Keratinocyte (primary cell): ENCODE data around the gene ANKRD44. TPM values are rescaled to one million over a fixed set of nuclear protein-coding genes. Genes with fewer than 3 reads are reported as not detected.

Source experiments
- DNase-seq: peaks from one replicate; pipeline ENCODE4 v3.0.0-alpha.2; 2011; ENCODE audit warnings: low read depth, missing footprints, low spot score
- FAIRE-seq: peaks from 2 replicates; lab custom pipeline; 2011; peaks lifted over from hg19 to GRCh38; lab: Jason Lieb, UNC
- H2AFZ ChIP-seq: 2 replicates; pipeline ENCODE4 v1.6.0; 2012; ENCODE audit warnings: low read length, control low read depth, inconsistent platforms; ENCODE audit not compliant: control insufficient read depth
- H3K27ac ChIP-seq: 2 replicates; pipeline ENCODE4 v1.5.1; 2011; ENCODE audit warnings: low read length; ENCODE audit not compliant: control insufficient read depth, insufficient read depth
- H3K27me3 ChIP-seq: 3 replicates; pipeline ENCODE4 v1.6.0; 2011; ENCODE audit warnings: low read length; ENCODE audit not compliant: control insufficient read depth, insufficient read depth; ENCODE audit errors: extremely low read depth
- H3K36me3 ChIP-seq, 2 experiments: 2 replicates in 1 of 2; 3 replicates in 1 of 2; pipeline ENCODE4 v1.5.1; 2011; ENCODE audit warnings: low read length in 2 of 2, mild to moderate bottlenecking in 1 of 2; ENCODE audit not compliant: control insufficient read depth in 2 of 2, insufficient read depth in 2 of 2; ENCODE audit errors: extremely low read depth in 1 of 2
- H3K4me1 ChIP-seq: 3 replicates; pipeline ENCODE4 v1.5.1; 2011; ENCODE audit warnings: low read length; ENCODE audit not compliant: control insufficient read depth, insufficient read depth; ENCODE audit errors: extremely low read depth
- H3K4me2 ChIP-seq: 3 replicates; pipeline ENCODE4 v1.6.0; 2011; ENCODE audit warnings: low read depth, low read length; ENCODE audit not compliant: control insufficient read depth, insufficient read depth; ENCODE audit errors: extremely low read depth
- H3K4me3 ChIP-seq, 3 experiments: fragments of 200-600 bp in 1 of 3; sonication (generic) in 1 of 3; 2 replicates in 2 of 3; 3 replicates in 1 of 3; pipeline ENCODE4 v1.5.1; 2011 to 2016; ENCODE audit warnings: low read length in 3 of 3, mild to moderate bottlenecking in 3 of 3, control low read depth in 2 of 3, inconsistent platforms in 1 of 3, low read depth in 1 of 3, mixed read lengths in 1 of 3, mixed run types in 1 of 3, moderate library complexity in 1 of 3; ENCODE audit not compliant: control insufficient read depth in 2 of 3, insufficient read depth in 2 of 3; ENCODE audit errors: extremely low read depth in 1 of 3
- H3K79me2 ChIP-seq: 2 replicates; pipeline ENCODE4 v1.6.0; 2012; ENCODE audit warnings: low read length; ENCODE audit not compliant: control insufficient read depth, insufficient read depth
- H3K9ac ChIP-seq: 3 replicates; pipeline ENCODE4 v1.6.0; 2011; ENCODE audit warnings: low read length; ENCODE audit not compliant: control insufficient read depth, insufficient read depth; ENCODE audit errors: extremely low read depth
- H3K9me1 ChIP-seq: 3 replicates; pipeline ENCODE4 v1.6.0; 2011; ENCODE audit warnings: low read length; ENCODE audit not compliant: control insufficient read depth, insufficient read depth; ENCODE audit errors: extremely low read depth
- H3K9me3 ChIP-seq: 2 replicates; pipeline ENCODE4 v1.5.1; 2012; ENCODE audit warnings: low read depth, low read length; ENCODE audit not compliant: control insufficient read depth
- H4K20me1 ChIP-seq: 3 replicates; pipeline ENCODE4 v1.6.0; 2011; ENCODE audit warnings: low read length; ENCODE audit not compliant: control insufficient read depth, insufficient read depth; ENCODE audit errors: extremely low read depth
- EZH2 ChIP-seq: IDR thresholded peaks from one replicate; pipeline ENCODE4 v1.6.1; 2012; ENCODE audit warnings: inconsistent platforms, mild to moderate bottlenecking, low read length, moderate library complexity
- dilution Hi-C: fragments of 300-500 bp; cut with MboI; formaldehyde crosslinking; loops from one replicate; pipeline ENCODE4 v1.7.0; 2020; ENCODE audit warnings: low sequenced_read_pairs; ENCODE audit not compliant: extremely low pct_ligation_motif_present
- polyA plus RNA-seq, 5 experiments: library from polyadenylated mRNA; depleted of rRNA in 3 of 5; stranded (reverse) in 3 of 5; stranded (forward) in 1 of 5; unstranded in 1 of 5; fragments of >200 nt; gene quantifications; 1 replicate in 1 of 5; 2 replicates in 3 of 5; 3 replicates in 1 of 5; pipeline versions ENCODE4 v1.2.1 to v1.2.3, GENCODE V29; 2011 to 2012; ENCODE audit warnings: missing spikeins in 2 of 5, low read depth in 1 of 5, low replicate concordance in 1 of 5
- TF ChIP-seq, protein P1 (sequence below), 3 experiments: IDR thresholded peaks in 1 of 3; conservative IDR thresholded peaks in 1 of 3; optimal IDR thresholded peaks in 1 of 3; 2 replicates in 2 of 3; 3 replicates in 1 of 3; pipeline versions ENCODE3 to v1.5.1; 2011; ENCODE audit warnings: low read length in 3 of 3, mild to moderate bottlenecking in 3 of 3, moderate library complexity in 2 of 3, control low read depth in 1 of 3, inconsistent platforms in 1 of 3; ENCODE audit not compliant: insufficient read depth in 2 of 3; ENCODE audit errors: extremely low read depth in 1 of 3

ANKRD44 gene
- polyA plus RNA-seq, 1 donor (not counting 4 experiments of a cell fraction or from before 2014, with no cell fraction given): 0.35 TPM

DNA sequence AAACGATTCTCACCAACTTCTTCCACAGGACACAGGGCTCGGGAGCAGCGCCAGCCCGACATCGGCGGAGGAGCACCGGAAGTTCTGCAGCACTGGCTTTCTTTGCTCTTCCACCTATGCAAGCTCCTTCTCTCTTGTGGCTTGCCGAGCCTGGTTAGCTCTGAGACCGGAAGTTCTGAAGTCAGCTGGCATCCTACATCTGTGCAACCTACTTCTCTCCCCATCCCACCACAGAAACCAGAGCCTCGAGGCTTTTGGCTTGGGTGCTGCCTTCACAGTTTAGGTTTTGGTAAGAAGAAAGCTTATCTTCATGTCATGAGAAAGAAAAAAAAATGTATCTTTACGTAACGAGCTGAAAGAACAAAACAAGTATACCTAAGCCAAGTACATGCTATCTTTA is 111.7 kb downstream of the ANKRD44 start:
- Histone ChIP-seq H3K36me3 (no peaks in the 10 kb centered on the region), H3K9me3 (no peaks in the 10 kb centered on the region), H3K79me2 (no peaks in the 10 kb centered on the region), H4K20me1 (no peaks in the 10 kb centered on the region), H3K4me3 (no peak overlapping the region), H3K4me1 (no peaks in the 10 kb centered on the region), H3K27ac (no peak overlapping the region), H3K9ac (no peak overlapping the region), H2AFZ (peak overlapping the region; percentile 14), H3K27me3 (no peaks in the 10 kb centered on the region), H3K4me2 (peak overlapping the region; percentile 12), H3K9me1 (no peaks in the 10 kb centered on the region)
- dilution Hi-C loops: loop anchor here (25.0 kb wide), 1 partner anchor 163 kb away; no protein-coding TSS in a partner anchor
- FAIRE-seq: no peak
- no peak for TF ChIP-seq EZH2
- TF ChIP-seq, protein P1, sequence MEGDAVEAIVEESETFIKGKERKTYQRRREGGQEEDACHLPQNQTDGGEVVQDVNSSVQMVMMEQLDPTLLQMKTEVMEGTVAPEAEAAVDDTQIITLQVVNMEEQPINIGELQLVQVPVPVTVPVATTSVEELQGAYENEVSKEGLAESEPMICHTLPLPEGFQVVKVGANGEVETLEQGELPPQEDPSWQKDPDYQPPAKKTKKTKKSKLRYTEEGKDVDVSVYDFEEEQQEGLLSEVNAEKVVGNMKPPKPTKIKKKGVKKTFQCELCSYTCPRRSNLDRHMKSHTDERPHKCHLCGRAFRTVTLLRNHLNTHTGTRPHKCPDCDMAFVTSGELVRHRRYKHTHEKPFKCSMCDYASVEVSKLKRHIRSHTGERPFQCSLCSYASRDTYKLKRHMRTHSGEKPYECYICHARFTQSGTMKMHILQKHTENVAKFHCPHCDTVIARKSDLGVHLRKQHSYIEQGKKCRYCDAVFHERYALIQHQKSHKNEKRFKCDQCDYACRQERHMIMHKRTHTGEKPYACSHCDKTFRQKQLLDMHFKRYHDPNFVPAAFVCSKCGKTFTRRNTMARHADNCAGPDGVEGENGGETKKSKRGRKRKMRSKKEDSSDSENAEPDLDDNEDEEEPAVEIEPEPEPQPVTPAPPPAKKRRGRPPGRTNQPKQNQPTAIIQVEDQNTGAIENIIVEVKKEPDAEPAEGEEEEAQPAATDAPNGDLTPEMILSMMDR (optimal IDR thresholded peaks at IDR 0.05 in 1 of 3, IDR thresholded peaks at IDR 0.05 in 1 of 3, conservative IDR thresholded peaks at IDR 0.05 in 1 of 3; ENCODE audit: extremely low read depth in 1 of 3, insufficient read depth in 2 of 3, low read length in 3 of 3): no peak
- no peak for DNase-seq

DNA sequence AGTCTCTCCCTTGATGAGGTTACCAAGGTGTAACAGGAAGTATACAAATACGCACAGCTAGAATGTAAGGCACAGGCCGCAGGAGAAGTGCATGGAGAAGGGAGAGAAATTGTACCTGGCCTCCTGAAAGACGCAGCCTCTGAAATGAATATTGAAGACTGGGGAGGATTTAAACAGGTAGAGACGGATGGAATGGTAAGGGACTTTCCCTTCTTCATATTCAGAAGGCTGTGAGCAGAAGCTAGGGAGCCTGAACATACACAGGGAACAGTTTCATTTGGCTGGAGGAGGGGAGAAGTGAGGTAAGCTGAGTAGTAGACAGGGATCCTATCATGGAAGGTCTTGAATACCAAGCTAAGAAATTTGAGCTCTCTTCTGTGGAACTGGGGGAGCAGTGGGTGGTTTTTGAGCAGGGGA is 112.7 kb downstream of the ANKRD44 start:
- no peaks in the 10 kb centered on the region for H3K9me3 ChIP-seq
- DNase-seq: no peak

More for the DNA sequence above, 112.7 kb downstream of the ANKRD44 start:
- Histone ChIP-seq H3K4me1 (no peaks in the 10 kb centered on the region), H3K27ac (no peak overlapping the region), H3K36me3 (no peaks in the 10 kb centered on the region), H2AFZ (no peak overlapping the region), H3K27me3 (no peaks in the 10 kb centered on the region), H3K9me1 (no peaks in the 10 kb centered on the region), H3K9ac (no peak overlapping the region), H3K4me2 (no peak overlapping the region), H3K79me2 (no peaks in the 10 kb centered on the region), H4K20me1 (no peaks in the 10 kb centered on the region), H3K4me3 (no peak overlapping the region)
- dilution Hi-C loops: loop anchor here (25.0 kb wide), 1 partner anchor 164 kb away; no protein-coding TSS in a partner anchor
- TF ChIP-seq EZH2: no peak
- TF ChIP-seq, protein P1 (optimal IDR thresholded peaks at IDR 0.05 in 1 of 3, IDR thresholded peaks at IDR 0.05 in 1 of 3, conservative IDR thresholded peaks at IDR 0.05 in 1 of 3; ENCODE audit: extremely low read depth in 1 of 3, insufficient read depth in 2 of 3, low read length in 3 of 3): no peak
- FAIRE-seq: no peak
